IMR-90 (cell line): Measurements from ENCODE around the gene SEMA5A. TPM values are rescaled to one million over a fixed set of nuclear protein-coding genes. Genes with fewer than 3 reads are reported as not detected.

ENCODE experiments used
- ATAC-seq: fragments of 200-7000 bp; cut with Tn5 transposase; 2 replicates; pipeline ENCODE4 v1.9.1; 2020; ENCODE audit warnings: low read depth, mild to moderate bottlenecking, moderate library complexity
- BruUV-seq: library from RNA; stranded (reverse); fragments of 400-500 nt; replicated peaks from 2 replicates; lab custom pipeline; 2021; lab: Mats Ljungman, UMichigan
- CTCF ChIA-PET: fragments of 300-600 bp; formaldehyde crosslinking; extraction: SDS; loops from one replicate; lab custom pipeline; 2021; ENCODE audit warnings: antibody characterized with exemption; lab: Yijun Ruan, JAX
- POLR2A ChIA-PET: fragments of 300-600 bp; sonication (Branson Sonifier 250); formaldehyde crosslinking; loops from one replicate; lab custom pipeline; 2022; ENCODE audit warnings: antibody characterized with exemption; ENCODE audit not compliant: unreplicated experiment; lab: Charles Lee
- DNase-seq: peaks from one replicate; pipeline ENCODE4 v3.0.0; 2013
- H2AFZ ChIP-seq: replicated peaks from 2 replicates; pipeline ENCODE3; 2013; ENCODE audit warnings: low read length, mild to moderate bottlenecking; ENCODE audit not compliant: poor library complexity
- H2AK5ac ChIP-seq: 2 replicates; pipeline ENCODE4 v1.6.1; 2013; ENCODE audit warnings: low read depth, low read length, inconsistent platforms
- H2AK9ac ChIP-seq: replicated peaks from 2 replicates; pipeline ENCODE3; 2013; ENCODE audit warnings: mild to moderate bottlenecking, low read depth, low read length, moderate library complexity; ENCODE audit not compliant: poor library complexity
- H2BK120ac ChIP-seq: 2 replicates; pipeline ENCODE4 v1.6.1; 2013; ENCODE audit warnings: low read depth, low read length, inconsistent platforms
- H2BK15ac ChIP-seq: 3 replicates; pipeline ENCODE4 v1.6.1; 2013; ENCODE audit warnings: low read depth, low read length, inconsistent platforms
- H2BK20ac ChIP-seq: 2 replicates; pipeline ENCODE4 v1.6.1; 2013; ENCODE audit warnings: low read depth, mild to moderate bottlenecking, inconsistent platforms, low read length, moderate library complexity
- H2BK5ac ChIP-seq: 2 replicates; pipeline ENCODE4 v1.6.1; 2013; ENCODE audit warnings: mild to moderate bottlenecking, low read depth, low read length, inconsistent platforms; ENCODE audit not compliant: poor library complexity, severe bottlenecking
- H3K14ac ChIP-seq: replicated peaks from 2 replicates; pipeline ENCODE4 v1.6.1; 2013; ENCODE audit warnings: low read depth, low read length, inconsistent platforms
- H3K18ac ChIP-seq: 2 replicates; pipeline ENCODE4 v1.6.1; 2013; ENCODE audit warnings: low read depth, low read length, control low read depth
- H3K23ac ChIP-seq: 2 replicates; pipeline ENCODE4 v1.6.1; 2013; ENCODE audit warnings: low read depth, low read length, inconsistent platforms
- H3K27ac ChIP-seq: 2 replicates; pipeline ENCODE4 v1.5.1; 2013; ENCODE audit warnings: mild to moderate bottlenecking, control low read depth, low read length; ENCODE audit not compliant: insufficient read depth
- H3K27me3 ChIP-seq: 2 replicates; pipeline ENCODE4 v1.6.1; 2013; ENCODE audit warnings: low read length; ENCODE audit not compliant: control insufficient read depth, insufficient read depth
- H3K36me3 ChIP-seq: 2 replicates; pipeline ENCODE4 v1.6.1; 2013; ENCODE audit warnings: low read length, mixed read lengths; ENCODE audit not compliant: control insufficient read depth, insufficient read depth
- H3K4ac ChIP-seq: 2 replicates; pipeline ENCODE4 v1.6.1; 2013; ENCODE audit warnings: low read depth, low read length, inconsistent platforms
- H3K4me1 ChIP-seq: 2 replicates; pipeline ENCODE4 v1.6.1; 2013; ENCODE audit warnings: low read length, mixed read lengths; ENCODE audit not compliant: control insufficient read depth, insufficient read depth
- H3K4me2 ChIP-seq: 2 replicates; pipeline ENCODE4 v1.6.1; 2013; ENCODE audit warnings: low read depth, mild to moderate bottlenecking, control low read depth, low read length, moderate library complexity
- H3K4me3 ChIP-seq: 2 replicates; pipeline ENCODE4 v1.5.1; 2013; ENCODE audit warnings: low read depth, mild to moderate bottlenecking, control low read depth, low read length, moderate library complexity; ENCODE audit not compliant: insufficient read depth
- H3K56ac ChIP-seq: 2 replicates; pipeline ENCODE4 v1.6.1; 2013; ENCODE audit warnings: low read length, inconsistent platforms; ENCODE audit not compliant: insufficient read depth; ENCODE audit errors: extremely low read depth
- H3K79me1 ChIP-seq, 2 experiments: 2 replicates each; pipeline ENCODE4 v1.6.1; 2013; ENCODE audit warnings: low read length in 2 of 2, inconsistent platforms in 1 of 2, low read depth in 1 of 2
- H3K9ac ChIP-seq: 2 replicates; pipeline ENCODE4 v1.6.1; 2013; ENCODE audit warnings: low read depth, low read length, control low read depth
- H3K9me1 ChIP-seq: 2 replicates; pipeline ENCODE4 v1.6.1; 2013; ENCODE audit warnings: low read length, inconsistent platforms; ENCODE audit not compliant: insufficient read depth
- H3K9me3 ChIP-seq: 2 replicates; pipeline ENCODE4 v1.6.1; 2013; ENCODE audit warnings: low read length; ENCODE audit not compliant: control insufficient read depth, insufficient read depth
- H4K20me1 ChIP-seq: 2 replicates; pipeline ENCODE4 v1.6.1; 2013; ENCODE audit warnings: low read length, inconsistent platforms; ENCODE audit not compliant: insufficient read depth
- H4K5ac ChIP-seq: 2 replicates; pipeline ENCODE4 v1.6.1; 2013; ENCODE audit warnings: mild to moderate bottlenecking, low read depth, low read length, control low read depth
- H4K8ac ChIP-seq, 2 experiments: 2 replicates each; pipeline ENCODE4 v1.6.1; 2013; ENCODE audit warnings: low read depth in 2 of 2, low read length in 2 of 2, control low read depth in 1 of 2, inconsistent platforms in 1 of 2
- H4K91ac ChIP-seq: 2 replicates; pipeline ENCODE4 v1.6.1; 2013; ENCODE audit warnings: low read depth, low read length, inconsistent platforms; ENCODE audit not compliant: insufficient read depth
- CHD1 ChIP-seq: IDR thresholded peaks from 2 replicates; pipeline ENCODE4 v1.6.1; 2012; ENCODE audit warnings: low read depth, low read length, improper control_type of control experiment
- CTCF ChIP-seq: conservative IDR thresholded peaks from 2 replicates; pipeline ENCODE4 v1.5.1; 2012; ENCODE audit warnings: mild to moderate bottlenecking, low read depth, low read length, improper control_type of control experiment
- ELK1 ChIP-seq: fragments of 150-350 bp; IDR thresholded peaks from 2 replicates; pipeline ENCODE4 v1.6.1; 2016; ENCODE audit warnings: low read depth, mild to moderate bottlenecking, low read length, moderate library complexity, borderline replicate concordance
- FOS ChIP-seq: fragments of 150-350 bp; IDR thresholded peaks from 2 replicates; pipeline ENCODE4 v1.6.1; 2016; ENCODE audit warnings: low read depth, low read length
- MAFK ChIP-seq: IDR thresholded peaks from 2 replicates; pipeline ENCODE4 v1.6.1; 2012; ENCODE audit warnings: low read depth, low read length, improper control_type of control experiment
- MAZ ChIP-seq: IDR thresholded peaks from 2 replicates; pipeline ENCODE4 v1.6.1; 2012; ENCODE audit warnings: low read depth, mild to moderate bottlenecking, low read length, improper control_type of control experiment, moderate library complexity, borderline replicate concordance
- WGBS, 2 experiments: methylation state at CpG; one replicate each; pipeline versions ENCODE4 v1.1.5 to v1.1.7; 2013; ENCODE audit warnings: missing lambda C conversion rate in 2 of 2; ENCODE audit not compliant: insufficient read length in 1 of 2; ENCODE audit errors: extremely low coverage in 2 of 2; 5-methylcytosine and 5-hydroxymethylcytosine counted together
- dilution Hi-C: fragments of 300-500 bp; cut with HindIII; formaldehyde crosslinking; loops from one replicate; pipeline ENCODE4 v1.14.3; 2018; ENCODE audit warnings: low sequenced_read_pairs; ENCODE audit not compliant: unreplicated experiment
- in situ Hi-C: fragments of 300-500 bp; cut with MboI; formaldehyde crosslinking; loops from 3 replicates; pipeline ENCODE4 v1.14.3; 2019; ENCODE audit warnings: low sequenced_read_pairs, inconsistent platforms, mixed read lengths
- intact Hi-C: fragments of 100-400 bp; cut with micrococcal nuclease; formaldehyde crosslinking; loops from 2 replicates; pipeline ENCODE4 v1.10.0; 2022
- polyA plus RNA-seq, 3 experiments: library from polyadenylated mRNA; depleted of rRNA; stranded (reverse); fragments of >200 nt; gene quantifications; 2 replicates each; pipeline ENCODE4 v1.2.3, GENCODE V29; 2012; ENCODE audit warnings: low replicate concordance in 1 of 3
- total RNA-seq: library from RNA; depleted of rRNA; stranded (reverse); fragments of >200 nt; gene quantifications from 2 replicates; pipeline ENCODE4 v1.2.3, GENCODE V29; 2012

Gene SEMA5A
- total and polyA plus RNA-seq, 2 of the 4 experiments (the other 2 are of a cell fraction) = 8.2 to 9.9 TPM

GRCh38 chr5:9551567-9552537 is 6.0 kb upstream of the SEMA5A start:
- H4K5ac ChIP-seq = no peak overlapping the region
- no peaks in the 10 kb centered on the region for H3K4me1 ChIP-seq
- no peak overlapping the region for H2BK15ac ChIP-seq
- H3K79me1 ChIP-seq = peaks cover 22 to 41% of the 10 kb centered on the region in 2 experiments
- 100% methylated on average over 1 of the region's 4 CpGs; no CpG with 5 or more reads in 1 of the 2 experiments for WGBS, 2 experiments
- H4K20me1 ChIP-seq = peaks cover 8% of the 10 kb centered on the region; the same call in 1 of the 2 replicates
- no peak for TF ChIP-seq FOS
- no peak for TF ChIP-seq CTCF
- no peak for TF ChIP-seq ELK1
- no peak for TF ChIP-seq MAFK
- TF ChIP-seq CHD1 = no peak
- TF ChIP-seq MAZ = no peak
- H4K8ac ChIP-seq = no peak overlapping the region
- in situ Hi-C loops = loop anchor here (10.0 kb wide), 1 partner anchor 673 kb away; no protein-coding TSS in a partner anchor
- no peak overlapping the region for H2BK120ac ChIP-seq
- no peak overlapping the region for H3K14ac ChIP-seq
- dilution Hi-C loops = no loop called here
- no peak overlapping the region for H4K91ac ChIP-seq
- no peak overlapping the region for H3K23ac ChIP-seq
- no peak overlapping the region for H2AK9ac ChIP-seq
- POLR2A ChIA-PET = interaction anchor here (0.6 kb wide), 1 partner anchor 122 kb away, joined by 3 read pairs; no protein-coding TSS in a partner anchor
- ATAC-seq (no peak), DNase-seq (no peak)
- H3K4me3 ChIP-seq = no peak overlapping the region
- H3K4me2 ChIP-seq = no peak overlapping the region
- H3K9me1 ChIP-seq = peaks cover 6% of the 10 kb centered on the region
- no peak overlapping the region for H3K4ac ChIP-seq
- no peak overlapping the region for H3K9ac ChIP-seq
- H3K27ac ChIP-seq = no peak overlapping the region
- CTCF ChIA-PET = no interaction called here
- H3K9me3 ChIP-seq = no peaks in the 10 kb centered on the region
- no peak overlapping the region for H2BK5ac ChIP-seq
- BruUV-seq = no TSS peak
- no peak overlapping the region for H3K18ac ChIP-seq
- H3K36me3 ChIP-seq = peaks cover 26% of the 10 kb centered on the region
- H2BK20ac ChIP-seq = no peak overlapping the region
- H2AFZ ChIP-seq = no peak overlapping the region
- H3K56ac ChIP-seq = no peak overlapping the region
- intact Hi-C loops = no loop called here
- H2AK5ac ChIP-seq = no peak overlapping the region
- no peaks in the 10 kb centered on the region for H3K27me3 ChIP-seq
